ENCODE results near the gene ETV7.

ETV7 gene

DNA sequence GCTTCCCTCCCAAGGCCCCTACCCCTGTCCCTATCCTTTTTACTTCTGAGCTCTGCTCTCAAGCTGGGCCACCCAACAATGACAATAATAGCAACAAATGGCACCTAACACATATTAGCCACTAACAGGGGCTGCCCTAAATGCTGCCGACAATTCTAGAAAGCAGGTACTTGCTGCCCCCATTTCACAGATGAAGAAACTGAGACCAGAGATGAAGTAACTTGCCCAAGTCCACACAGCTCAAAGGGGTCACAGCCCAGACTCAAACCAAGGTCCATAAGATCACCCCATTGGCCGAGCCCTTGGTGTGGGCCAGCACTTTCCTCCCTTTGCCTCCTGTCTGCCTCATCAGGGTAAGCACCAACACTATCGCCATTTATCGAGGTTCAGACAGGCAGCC is 62.8 kb downstream of the ETV7 start:
- no peak for DNase-seq (ENCODE audit: low read depth in 1 of 2, low spot score in 1 of 2)

DNA sequence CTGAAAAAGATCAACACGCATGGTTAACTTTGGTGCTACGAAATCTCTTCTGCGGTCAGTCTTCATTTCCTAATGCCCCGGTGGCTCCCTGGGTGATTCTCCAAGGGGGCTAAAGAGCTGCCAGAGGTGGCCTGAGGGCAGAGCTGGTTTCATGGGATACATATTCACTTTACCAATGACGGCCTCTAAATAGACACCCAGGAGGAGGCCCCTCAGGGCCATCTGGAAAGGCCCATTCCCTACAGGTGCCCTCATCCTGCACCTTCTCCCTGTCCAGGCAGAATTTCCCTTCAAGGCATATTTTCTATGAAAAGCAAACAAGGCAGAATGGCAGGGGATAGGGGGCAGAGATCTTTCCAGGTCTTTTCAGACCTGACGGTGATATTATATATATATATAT is 63.3 kb downstream of the ETV7 start:
- no peak for DNase-seq (ENCODE audit: low read depth in 1 of 2, low spot score in 1 of 2)

DNA sequence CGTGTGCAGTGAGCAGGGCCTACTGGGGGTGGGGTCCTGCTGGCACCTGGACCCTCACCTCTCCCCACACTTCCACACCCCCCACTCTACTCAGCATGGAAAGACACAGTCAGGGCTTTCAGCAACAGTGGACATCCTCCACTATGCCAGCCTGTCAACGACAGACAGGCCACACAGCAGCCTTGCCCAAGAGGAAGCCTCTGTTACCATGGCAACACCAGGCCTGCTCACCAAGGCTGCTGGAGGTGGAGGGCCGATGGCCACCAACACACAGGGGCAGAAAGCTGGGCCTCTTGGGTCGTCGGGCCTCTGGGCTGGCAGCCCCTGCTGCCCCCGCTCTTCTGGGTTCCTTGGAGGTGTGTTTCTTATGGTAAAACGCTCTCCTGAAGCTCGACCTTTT is 64.4 kb downstream of the ETV7 start:
- no peak for DNase-seq (ENCODE audit: low read depth in 1 of 2, low spot score in 1 of 2)

DNA sequence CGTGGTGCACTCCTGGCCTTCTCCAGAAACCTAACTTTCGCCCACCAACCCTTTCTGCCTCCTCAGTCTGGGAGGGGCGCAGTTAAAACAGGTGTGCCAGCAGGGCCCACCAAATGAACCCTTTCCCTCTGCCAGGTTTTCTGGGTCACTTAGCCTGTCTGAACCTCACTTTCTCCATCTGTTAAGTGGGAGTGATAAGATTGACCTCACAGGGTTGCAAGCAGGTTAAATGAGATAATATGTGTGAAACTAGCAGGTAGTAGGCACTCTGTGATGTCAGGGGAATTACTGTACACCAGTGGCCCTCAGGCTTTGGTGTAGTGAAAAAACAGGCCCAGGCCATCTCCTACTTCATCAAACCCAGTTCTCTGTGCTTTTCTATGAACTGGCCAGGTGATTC is 64.9 kb downstream of the ETV7 start:
- DNase-seq (ENCODE audit: low read depth in 1 of 2, low spot score in 1 of 2): no peak

DNA sequence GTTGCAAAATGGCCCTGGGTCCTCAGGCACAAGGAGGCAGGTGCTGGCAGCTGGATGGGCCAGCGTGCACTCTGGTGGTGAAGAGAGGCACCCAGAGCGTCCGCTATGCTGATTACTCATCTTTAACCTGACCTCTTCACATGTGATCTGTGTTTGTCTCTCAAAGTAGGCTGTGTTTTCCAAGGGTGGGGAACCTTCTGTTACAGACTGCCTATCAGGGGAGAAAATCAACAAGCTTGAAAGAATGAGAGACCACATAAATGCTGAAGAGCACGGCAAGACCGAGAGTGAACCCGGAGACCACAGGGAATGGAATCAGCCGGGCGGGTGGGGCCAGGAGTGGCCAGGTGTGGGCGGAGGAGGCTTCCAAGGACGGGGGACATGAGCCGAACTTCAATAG is 67.0 kb downstream of the ETV7 start:
- DNase-seq (ENCODE audit: low read depth in 1 of 2, low spot score in 1 of 2): no peak

DNA sequence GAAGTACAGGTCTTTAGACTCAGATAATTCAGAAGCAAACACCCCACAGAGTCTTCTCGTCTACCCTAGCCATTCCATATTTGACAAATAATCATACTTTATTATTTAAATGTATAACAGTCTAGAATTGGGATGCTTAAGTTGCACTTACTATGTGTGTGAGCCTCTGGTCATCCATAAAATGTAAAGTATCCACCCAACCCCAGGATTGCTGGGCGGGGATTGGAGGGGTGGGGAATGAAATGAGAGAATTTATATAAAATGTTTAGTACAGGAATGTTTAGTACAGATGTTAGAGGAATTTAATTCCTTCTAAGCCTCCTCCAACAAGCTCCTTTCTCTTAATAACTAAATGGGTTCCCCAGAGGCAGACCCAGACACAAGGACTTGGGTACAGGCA is 67.6 kb downstream of the ETV7 start:
- DNase-seq (ENCODE audit: low read depth in 1 of 2, low spot score in 1 of 2): no peak

DNA sequence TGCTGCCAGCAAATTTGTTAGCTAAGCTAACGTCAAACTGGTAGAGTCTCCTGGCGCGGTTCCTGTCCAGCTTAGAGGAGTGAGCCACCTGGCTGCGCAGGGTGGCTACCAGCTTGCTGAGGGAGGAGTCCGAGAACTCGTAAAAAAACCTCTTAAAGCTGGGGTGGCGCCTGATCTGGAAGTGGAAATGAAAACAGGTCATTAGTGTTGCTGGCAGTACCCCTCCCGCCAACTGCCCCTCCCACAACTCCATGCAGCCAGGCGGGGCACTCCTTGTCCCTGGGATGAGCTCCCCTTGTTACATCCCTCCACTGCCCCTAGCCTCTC is 68.1 kb downstream of the ETV7 start:
- no peak for DNase-seq (ENCODE audit: low read depth in 1 of 2, low spot score in 1 of 2)

DNA sequence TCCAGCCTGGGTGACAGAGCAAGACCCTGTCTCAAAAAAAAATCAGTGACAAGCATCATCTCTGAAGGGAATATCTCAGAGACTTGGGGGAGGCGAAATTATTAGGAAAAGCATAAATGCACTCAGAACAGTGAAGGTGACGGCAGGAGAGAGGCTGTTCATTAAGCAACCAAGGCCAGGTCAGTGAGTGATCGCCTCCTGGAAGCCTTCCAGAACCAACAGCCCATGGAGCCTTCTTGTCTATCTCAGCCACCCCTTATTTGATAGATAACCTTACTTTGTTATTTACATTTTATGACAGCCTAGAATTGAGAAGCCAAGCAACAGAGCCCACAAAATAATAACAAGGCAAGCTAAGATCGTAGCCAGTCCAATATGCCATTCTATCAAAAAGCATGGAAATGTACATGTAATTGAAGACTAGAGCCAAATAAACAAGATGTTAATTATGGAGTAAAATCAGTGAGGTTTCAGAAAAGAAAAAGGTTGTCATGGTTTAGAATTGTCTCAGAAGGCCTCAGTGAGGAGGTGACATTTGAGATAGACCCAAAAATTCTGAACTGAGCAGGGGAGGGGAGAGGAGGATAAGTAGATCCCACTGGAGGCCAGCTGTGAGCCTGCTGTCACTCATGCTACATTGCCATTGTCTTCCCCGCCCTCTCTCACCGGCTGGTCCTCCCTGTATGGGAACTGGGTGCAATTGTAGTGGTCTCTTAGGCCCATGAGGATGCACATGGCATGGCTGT is 68.6 kb downstream of the ETV7 start:
- DNase-seq (ENCODE audit: low read depth in 1 of 2, low spot score in 1 of 2): no peak

DNA sequence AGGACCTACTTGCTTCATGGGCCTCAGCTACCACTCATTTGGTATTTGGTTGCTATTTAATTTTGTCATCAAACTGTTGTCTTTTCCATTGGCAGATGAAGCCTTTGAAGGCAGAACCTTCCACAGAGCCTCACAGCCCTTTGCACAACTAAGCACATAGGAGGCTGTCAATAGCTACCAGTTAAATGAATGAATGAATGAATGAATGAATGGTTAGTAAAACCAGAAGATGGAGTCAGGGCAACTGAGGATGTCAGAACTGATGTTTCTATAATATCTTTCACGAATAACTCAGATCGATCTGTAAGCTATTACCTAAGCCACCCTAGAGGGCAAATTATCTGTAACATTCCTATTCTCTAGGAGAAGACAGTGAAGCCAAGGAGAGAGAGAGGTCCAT is 69.8 kb downstream of the ETV7 start:
- no peak for DNase-seq (ENCODE audit: low read depth in 1 of 2, low spot score in 1 of 2)
